H1 (cell line): ENCODE data around the gene NRL.

ENCODE experiments used
- CREB1 ChIP-seq: IDR thresholded peaks from 2 replicates; pipeline ENCODE4 v1.6.1; 2012; ENCODE audit warnings: inconsistent platforms
- EGR1 ChIP-seq: IDR thresholded peaks from 2 replicates; pipeline ENCODE4 v1.6.1; 2011; ENCODE audit warnings: low read depth, low read length, borderline replicate concordance
- EP300 ChIP-seq, 2 experiments: IDR thresholded peaks; 1 replicate in 1 of 2; 2 replicates in 1 of 2; pipeline ENCODE4 v1.6.1; 2011 to 2012; ENCODE audit warnings: low read depth in 2 of 2, low read length in 2 of 2, mild to moderate bottlenecking in 2 of 2, borderline replicate concordance in 1 of 2, inconsistent platforms in 1 of 2, moderate library complexity in 1 of 2
- EZH2 ChIP-seq: fragments of 200-600 bp; sonication (generic); IDR thresholded peaks from 2 replicates; pipeline ENCODE4 v1.7.1; 2012; ENCODE audit warnings: low read depth, mild to moderate bottlenecking, moderate library complexity, low read length, inconsistent platforms; ENCODE audit not compliant: severe bottlenecking
- FOSL1 ChIP-seq: IDR thresholded peaks from 2 replicates; pipeline ENCODE4 v1.6.1; 2011; ENCODE audit warnings: mild to moderate bottlenecking, low read depth, low read length, moderate library complexity; ENCODE audit not compliant: insufficient read depth
- POLR2AphosphoS5 ChIP-seq: IDR thresholded peaks from 2 replicates; pipeline ENCODE4 v1.6.1; 2011; ENCODE audit warnings: low read depth, low read length
- RAD21 ChIP-seq, 2 experiments: IDR thresholded peaks in 1 of 2; conservative IDR thresholded peaks in 1 of 2; 2 replicates each; pipeline ENCODE4 v1.6.1; 2011; ENCODE audit warnings: low read depth in 2 of 2, low read length in 2 of 2, improper control_type of control experiment in 1 of 2, inconsistent platforms in 1 of 2, mild to moderate bottlenecking in 1 of 2, moderate library complexity in 1 of 2
- SP1 ChIP-seq: IDR thresholded peaks from 2 replicates; pipeline ENCODE4 v1.6.1; 2011; ENCODE audit warnings: low read depth, low read length
- SP4 ChIP-seq: IDR thresholded peaks from 2 replicates; pipeline ENCODE4 v1.6.1; 2012; ENCODE audit warnings: low read length, inconsistent platforms
- TF ChIP-seq, protein P1 (sequence below), 3 experiments: IDR thresholded peaks; 1 replicate in 2 of 3; 2 replicates in 1 of 3; pipeline versions ENCODE4 v1.5.1 to v1.6.1; 2011; ENCODE audit warnings: low read length in 3 of 3, mild to moderate bottlenecking in 3 of 3, inconsistent platforms in 2 of 3, low read depth in 1 of 3, moderate library complexity in 1 of 3; ENCODE audit not compliant: insufficient read depth in 1 of 3; ENCODE audit errors: control extremely low read depth in 1 of 3

DNA sequence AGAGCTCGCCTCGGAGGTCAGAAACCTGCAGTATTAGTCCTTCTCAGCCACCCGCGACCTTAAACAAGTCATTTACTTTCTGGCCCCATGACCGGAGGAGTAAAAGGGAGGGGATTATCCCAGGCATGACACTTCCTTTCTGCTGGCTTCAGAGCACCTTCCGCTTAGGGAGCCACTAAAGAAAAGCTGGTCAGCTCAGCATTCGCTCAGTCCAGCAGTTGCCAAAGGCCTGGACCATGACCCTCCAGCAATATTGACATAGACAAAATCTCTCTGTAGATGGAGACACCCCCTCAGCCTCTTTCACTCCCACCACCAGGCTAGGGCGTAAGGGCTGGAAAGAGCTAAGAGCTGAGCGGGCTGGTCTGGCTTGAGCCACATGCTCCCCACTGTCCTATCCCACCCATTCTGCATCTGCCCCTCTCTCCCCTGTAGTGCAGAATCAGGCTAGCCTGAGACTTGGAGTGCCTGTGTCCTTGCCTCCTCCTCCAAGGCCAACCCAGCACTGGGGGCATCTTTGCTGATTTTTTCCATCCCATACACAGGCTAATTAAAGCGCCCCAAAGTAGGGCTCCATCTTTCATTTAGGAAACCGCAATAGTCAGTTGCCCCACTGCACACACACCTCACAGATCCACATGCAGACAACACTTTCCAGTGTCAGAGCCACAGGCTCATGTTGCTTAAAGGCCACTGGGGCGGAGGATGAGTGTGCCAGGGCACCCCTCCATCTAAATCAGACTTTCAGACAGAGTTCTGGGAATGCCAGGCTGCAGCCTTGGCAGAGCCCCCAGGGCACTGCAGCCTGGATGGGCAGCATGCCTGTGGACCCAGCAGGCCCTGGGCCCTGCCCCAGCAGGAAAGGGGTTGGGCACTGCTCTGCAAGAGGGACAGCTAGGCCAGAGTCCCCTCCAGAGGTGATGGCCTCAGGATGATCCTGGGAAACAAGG is 47.3 kb downstream of the NRL start:
- TF ChIP-seq FOSL1 (no peak), EZH2 (no peak), POLR2AphosphoS5 (no peak), EP300 (IDR thresholded peaks at IDR 0.05; ENCODE audit: borderline replicate concordance in 1 of 2, low read depth in 2 of 2, low read length in 2 of 2) (no peak), CREB1 (no peak), SP1 (no peak), SP4 (no peak), EGR1 (no peak), RAD21 (IDR thresholded peaks at IDR 0.05 in 1 of 2, conservative IDR thresholded peaks at IDR 0.05 in 1 of 2; ENCODE audit: low read depth in 2 of 2, low read length in 2 of 2) (no peak)
- TF ChIP-seq, protein P1, sequence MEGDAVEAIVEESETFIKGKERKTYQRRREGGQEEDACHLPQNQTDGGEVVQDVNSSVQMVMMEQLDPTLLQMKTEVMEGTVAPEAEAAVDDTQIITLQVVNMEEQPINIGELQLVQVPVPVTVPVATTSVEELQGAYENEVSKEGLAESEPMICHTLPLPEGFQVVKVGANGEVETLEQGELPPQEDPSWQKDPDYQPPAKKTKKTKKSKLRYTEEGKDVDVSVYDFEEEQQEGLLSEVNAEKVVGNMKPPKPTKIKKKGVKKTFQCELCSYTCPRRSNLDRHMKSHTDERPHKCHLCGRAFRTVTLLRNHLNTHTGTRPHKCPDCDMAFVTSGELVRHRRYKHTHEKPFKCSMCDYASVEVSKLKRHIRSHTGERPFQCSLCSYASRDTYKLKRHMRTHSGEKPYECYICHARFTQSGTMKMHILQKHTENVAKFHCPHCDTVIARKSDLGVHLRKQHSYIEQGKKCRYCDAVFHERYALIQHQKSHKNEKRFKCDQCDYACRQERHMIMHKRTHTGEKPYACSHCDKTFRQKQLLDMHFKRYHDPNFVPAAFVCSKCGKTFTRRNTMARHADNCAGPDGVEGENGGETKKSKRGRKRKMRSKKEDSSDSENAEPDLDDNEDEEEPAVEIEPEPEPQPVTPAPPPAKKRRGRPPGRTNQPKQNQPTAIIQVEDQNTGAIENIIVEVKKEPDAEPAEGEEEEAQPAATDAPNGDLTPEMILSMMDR (IDR thresholded peaks at IDR 0.05; ENCODE audit: control extremely low read depth in 1 of 3, insufficient read depth in 1 of 3, low read depth in 1 of 3, low read length in 3 of 3): no peak
